IgD-negative memory B cell (primary cell): ENCODE measurements around the gene LTBP1. TPM values are rescaled to one million over a fixed set of nuclear protein-coding genes. Genes with fewer than 3 reads are reported as not detected.
A peak's percentile ranks its signal among the peaks of the same experiment; 100 is the strongest.
"Not testable (repeated sequence)": the region's sequence is repeated elsewhere in the genome, so short reads cannot be mapped to it uniquely, and the experiment has no call there.

ENCODE experiments used
- H3K27ac Mint-ChIP-seq, 3 donors: one replicate each; pipeline ENCODE4 v1.8.0; 2020 to 2022; ENCODE audit warnings: mild to moderate bottlenecking in 3 of 3, mixed read lengths in 3 of 3, moderate library complexity in 1 of 3
- H3K27me3 Mint-ChIP-seq: one replicate; pipeline ENCODE4 v1.8.0; 2021; ENCODE audit warnings: mixed read lengths
- H3K36me3 Mint-ChIP-seq: one replicate; pipeline ENCODE4 v1.8.0; 2020; ENCODE audit warnings: mild to moderate bottlenecking, mixed read lengths
- H3K4me1 Mint-ChIP-seq, 3 donors: one replicate each; pipeline ENCODE4 v1.8.0; 2020 to 2022; ENCODE audit warnings: mixed read lengths in 3 of 3, mild to moderate bottlenecking in 1 of 3
- H3K4me3 Mint-ChIP-seq, 4 donors: one replicate each; pipeline ENCODE4 v1.8.0; 2020 to 2022; ENCODE audit warnings: mild to moderate bottlenecking in 4 of 4, mixed read lengths in 4 of 4, moderate library complexity in 3 of 4
- H3K9me3 Mint-ChIP-seq, 3 donors: one replicate each; pipeline ENCODE4 v1.8.0; 2020 to 2021; ENCODE audit warnings: mixed read lengths in 3 of 3, mild to moderate bottlenecking in 1 of 3
- polyA plus RNA-seq: library from polyadenylated mRNA; unstranded; fragments of 300-500 nt; fragmentation: Illumina TruSeq; gene quantifications from one replicate; pipeline ENCODE4 v1.2.3, GENCODE V29; 2021

LTBP1 gene
- polyA plus RNA-seq, 1 donor from 2014 or later: not detected

DNA sequence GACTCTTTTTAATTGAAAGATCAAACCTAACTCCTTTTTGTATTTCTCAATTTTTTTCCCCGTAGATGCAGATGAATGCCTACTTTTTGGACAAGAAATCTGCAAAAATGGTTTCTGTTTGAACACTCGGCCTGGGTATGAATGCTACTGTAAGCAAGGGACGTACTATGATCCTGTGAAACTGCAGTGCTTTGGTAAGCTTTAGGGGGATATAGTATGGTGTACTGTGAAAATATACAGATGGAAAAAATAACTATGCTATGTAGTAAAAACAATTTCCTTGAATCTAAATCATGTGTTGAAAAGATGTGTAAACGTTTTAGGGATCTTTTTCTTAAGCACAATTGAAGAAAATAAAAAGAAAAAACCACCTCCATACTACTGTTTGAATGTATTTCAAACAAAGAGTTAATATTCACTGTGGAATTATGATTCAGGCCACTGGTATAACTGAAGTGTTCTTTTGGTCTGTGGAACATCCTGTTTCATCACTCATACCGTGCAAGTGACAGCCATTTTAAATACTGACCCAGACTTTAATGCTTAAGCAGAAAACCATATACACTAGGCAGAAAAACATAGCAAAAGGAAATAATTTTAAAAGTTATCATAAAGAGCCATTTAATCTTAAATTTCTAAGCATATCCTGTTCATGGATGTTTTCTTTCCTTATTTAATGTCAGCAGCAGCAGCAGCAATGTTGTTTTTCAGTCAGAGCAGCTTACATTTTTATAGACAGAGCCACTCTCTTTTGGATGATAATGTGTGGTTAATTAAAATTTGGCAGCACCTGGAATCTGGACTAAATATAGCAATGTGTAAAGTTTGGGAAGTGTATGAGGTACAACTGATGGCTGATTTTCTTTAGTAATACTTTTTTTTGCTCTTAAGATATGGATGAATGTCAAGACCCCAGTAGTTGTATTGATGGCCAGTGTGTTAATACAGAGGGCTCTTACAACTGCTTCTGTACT lies 416.9 kb downstream of the LTBP1 start:
- peaks cover 1% of the 10 kb centered on the region for H3K36me3 Mint-ChIP-seq
- H3K4me1 Mint-ChIP-seq: no peaks in the 10 kb centered on the region
- H3K27me3 Mint-ChIP-seq: peaks cover 10% of the 10 kb centered on the region
- no peak overlapping the region for H3K4me3 Mint-ChIP-seq
- H3K27ac Mint-ChIP-seq: no peak overlapping the region
- H3K9me3 Mint-ChIP-seq: no peaks in the 10 kb centered on the region

DNA sequence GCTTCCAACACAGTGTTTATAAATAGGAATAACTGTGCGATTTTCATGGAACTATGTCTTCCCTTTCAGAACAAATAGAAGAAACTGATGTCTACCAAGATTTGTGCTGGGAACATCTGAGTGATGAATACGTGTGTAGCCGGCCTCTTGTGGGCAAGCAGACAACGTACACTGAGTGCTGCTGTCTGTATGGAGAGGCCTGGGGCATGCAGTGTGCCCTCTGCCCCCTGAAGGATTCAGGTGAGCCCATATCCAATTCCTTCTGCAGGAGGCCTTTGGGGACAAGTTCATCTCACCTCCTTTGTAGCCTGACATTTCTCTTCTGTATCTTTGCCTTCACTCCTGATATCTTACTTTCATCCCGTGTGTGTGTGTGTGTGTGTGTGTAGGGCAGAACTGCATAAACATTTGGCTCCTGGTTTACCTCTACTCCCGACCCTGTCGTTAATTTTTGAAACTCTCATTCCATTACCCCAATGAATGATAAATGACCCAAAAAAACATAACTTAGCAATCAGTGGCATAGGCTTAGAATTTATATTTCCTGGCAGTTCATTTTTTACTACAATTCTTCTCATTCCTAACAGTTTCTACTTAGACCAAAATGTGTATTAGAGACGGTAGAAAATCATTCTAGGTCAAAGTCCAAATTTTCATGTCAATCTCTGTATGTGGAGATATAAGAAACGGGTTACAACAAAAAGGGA lies 418.7 kb downstream of the LTBP1 start:
- Mint-ChIP-seq H3K4me1 (no peaks in the 10 kb centered on the region), H3K4me3 (no peak overlapping the region), H3K27ac (no peak overlapping the region), H3K9me3 (no peaks in the 10 kb centered on the region), H3K36me3 (peaks cover 1% of the 10 kb centered on the region), H3K27me3 (peaks cover 10% of the 10 kb centered on the region)

DNA sequence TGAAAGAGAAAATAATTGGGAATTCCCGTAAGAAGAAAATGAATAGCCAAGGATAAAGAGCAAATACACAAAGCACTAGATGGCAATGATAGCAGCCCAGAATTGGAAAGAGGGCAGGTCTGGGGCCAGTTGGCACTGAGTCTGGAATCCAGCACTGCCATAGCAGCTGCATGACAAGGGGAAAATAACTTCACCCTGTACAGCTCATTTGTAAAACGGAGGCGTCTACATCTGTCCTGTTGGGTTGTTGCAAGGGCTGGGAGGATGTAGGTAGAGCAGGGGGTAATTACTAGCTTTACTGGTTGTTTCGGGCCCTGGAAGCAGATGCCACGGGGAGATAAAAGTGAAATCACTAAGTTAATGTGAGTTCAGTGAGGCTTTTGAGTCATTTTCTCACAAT lies 419.7 kb downstream of the LTBP1 start:
- Mint-ChIP-seq H3K36me3 (peaks cover 1% of the 10 kb centered on the region), H3K27me3 (peaks cover 10% of the 10 kb centered on the region), H3K4me1 (no peaks in the 10 kb centered on the region), H3K9me3 (no peaks in the 10 kb centered on the region), H3K4me3 (no peak overlapping the region), H3K27ac (no peak overlapping the region)

- H3K27me3 Mint-ChIP-seq, H3K36me3 Mint-ChIP-seq, H3K27ac Mint-ChIP-seq, H3K4me1 Mint-ChIP-seq, H3K4me3 Mint-ChIP-seq, H3K9me3 Mint-ChIP-seq: not testable (repeated sequence)
These were observed 421.8 kb downstream of the LTBP1 start for GRCh38 chr2:33368524-33368923.

DNA sequence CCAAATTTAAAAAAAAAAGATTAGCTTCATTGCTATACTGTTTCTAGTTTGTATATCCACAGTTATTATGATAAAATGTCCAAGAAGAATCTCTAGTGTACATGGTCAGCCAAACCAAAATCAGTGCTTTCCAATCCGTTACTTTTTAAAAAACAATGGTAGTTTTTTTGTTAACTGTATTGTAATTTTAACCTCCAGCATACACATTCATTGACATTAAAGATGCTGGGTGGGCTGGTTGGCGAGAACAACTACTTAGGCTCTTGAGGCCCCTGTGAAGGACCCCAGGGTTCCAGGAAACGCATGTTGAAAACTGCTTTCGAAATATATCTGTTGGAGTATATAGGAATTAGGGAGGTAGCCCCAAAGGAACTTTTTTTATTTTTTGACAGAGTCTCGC lies 422.4 kb downstream of the LTBP1 start:
- Mint-ChIP-seq H3K27me3 (peaks cover 10% of the 10 kb centered on the region), H3K4me3 (no peak overlapping the region), H3K27ac (no peak overlapping the region), H3K9me3 (no peaks in the 10 kb centered on the region), H3K36me3 (no peaks in the 10 kb centered on the region), H3K4me1 (peaks cover 0 to 2% (median 0%) of the 10 kb centered on the region in 3 donors)

- Mint-ChIP-seq H3K36me3 (no peaks in the 10 kb centered on the region), H3K4me3 (no peak overlapping the region), H3K9me3 (no peaks in the 10 kb centered on the region), H3K4me1 (peaks cover 0 to 2% (median 0%) of the 10 kb centered on the region in 3 donors), H3K27me3 (peaks cover 2% of the 10 kb centered on the region), H3K27ac (no peak overlapping the region)
These were observed 424.0 kb downstream of the LTBP1 start for GRCh38 chr2:33370636-33371265.

DNA sequence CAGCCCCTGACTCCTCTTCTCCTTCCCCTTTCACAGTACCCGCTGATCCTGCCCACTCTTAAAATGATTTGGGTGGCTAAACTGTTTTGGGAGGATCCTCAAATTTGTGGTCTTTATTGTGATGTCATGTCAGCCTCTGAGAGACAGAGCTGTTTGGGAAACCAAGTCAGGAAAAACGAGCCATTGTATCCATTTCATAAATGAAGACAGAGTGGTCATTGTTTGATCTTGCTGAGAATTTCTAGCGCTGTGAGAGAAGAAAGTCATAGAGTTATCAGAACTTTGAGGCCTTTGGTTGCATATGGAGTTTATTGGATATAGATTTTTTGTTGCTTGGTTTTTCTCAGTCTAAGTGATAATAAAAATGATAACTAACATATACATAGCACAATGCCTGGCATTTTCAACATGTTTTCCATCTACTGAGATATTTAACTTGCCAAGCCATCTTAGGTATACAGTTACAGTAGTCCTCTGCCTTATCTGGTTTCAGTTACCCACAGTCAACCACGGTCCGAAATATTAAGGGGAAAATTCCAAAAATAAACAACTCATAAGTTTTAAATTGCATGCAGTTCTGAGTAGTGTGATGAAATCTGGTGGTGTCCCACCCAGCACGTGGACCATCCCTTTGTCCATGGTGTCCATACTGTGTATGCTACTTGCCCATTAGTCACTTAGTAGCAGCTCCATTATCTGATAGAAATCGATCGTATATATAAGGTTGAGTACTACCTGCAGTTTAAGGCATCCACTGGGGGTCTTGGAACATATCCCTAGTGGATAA lies 424.7 kb downstream of the LTBP1 start:
- H3K36me3 Mint-ChIP-seq: no peaks in the 10 kb centered on the region
- H3K9me3 Mint-ChIP-seq: no peaks in the 10 kb centered on the region
- H3K27ac Mint-ChIP-seq: no peak overlapping the region

DNA sequence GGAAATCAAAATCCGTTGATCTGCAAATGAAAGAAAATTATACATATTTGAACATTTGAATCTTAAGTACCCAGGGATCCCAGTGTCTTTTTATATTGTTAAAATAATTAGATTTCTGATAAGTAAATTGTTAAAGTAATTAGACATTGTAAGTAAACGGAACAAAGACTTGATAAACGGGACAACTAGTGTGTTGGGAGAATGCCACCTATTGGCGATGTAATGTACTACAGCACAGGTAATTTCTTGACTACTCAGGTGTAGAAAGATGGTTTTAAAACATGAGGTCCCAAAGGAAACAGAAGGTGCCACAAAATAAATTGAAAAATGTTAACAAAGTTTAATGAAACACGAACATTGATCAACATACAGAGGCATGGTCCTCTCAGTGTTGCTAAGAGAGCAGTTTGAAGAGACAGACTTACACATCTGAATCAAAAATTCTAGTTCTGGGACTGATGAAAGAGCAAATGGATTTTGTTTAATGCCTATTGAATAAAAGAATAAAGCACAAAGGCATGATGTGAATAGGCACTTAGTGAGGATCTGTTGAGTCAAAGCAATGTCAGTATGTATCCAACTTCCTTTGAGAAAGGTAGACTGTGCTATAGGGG lies 426.3 kb downstream of the LTBP1 start:
- Mint-ChIP-seq H3K9me3 (no peaks in the 10 kb centered on the region), H3K4me3 (no peak overlapping the region), H3K36me3 (no peaks in the 10 kb centered on the region), H3K27ac (no peak overlapping the region), H3K27me3 (no peaks in the 10 kb centered on the region), H3K4me1 (peaks cover 0 to 5% (median 2%) of the 10 kb centered on the region in 3 donors)

More for the DNA sequence above, 424.7 kb downstream of the LTBP1 start:
- Mint-ChIP-seq H3K27me3 (no peaks in the 10 kb centered on the region), H3K4me1 (peaks cover 0 to 2% (median 0%) of the 10 kb centered on the region in 3 donors), H3K4me3 (no peak overlapping the region)

- H3K4me1 Mint-ChIP-seq: peaks cover 0 to 7% (median 2%) of the 10 kb centered on the region in 3 donors
- no peak overlapping the region for H3K4me3 Mint-ChIP-seq
- H3K27ac Mint-ChIP-seq: no peak overlapping the region
- no peaks in the 10 kb centered on the region for H3K9me3 Mint-ChIP-seq
- H3K27me3 Mint-ChIP-seq: no peaks in the 10 kb centered on the region
- no peaks in the 10 kb centered on the region for H3K36me3 Mint-ChIP-seq
These were observed 427.2 kb downstream of the LTBP1 start for GRCh38 chr2:33373986-33374385.

DNA sequence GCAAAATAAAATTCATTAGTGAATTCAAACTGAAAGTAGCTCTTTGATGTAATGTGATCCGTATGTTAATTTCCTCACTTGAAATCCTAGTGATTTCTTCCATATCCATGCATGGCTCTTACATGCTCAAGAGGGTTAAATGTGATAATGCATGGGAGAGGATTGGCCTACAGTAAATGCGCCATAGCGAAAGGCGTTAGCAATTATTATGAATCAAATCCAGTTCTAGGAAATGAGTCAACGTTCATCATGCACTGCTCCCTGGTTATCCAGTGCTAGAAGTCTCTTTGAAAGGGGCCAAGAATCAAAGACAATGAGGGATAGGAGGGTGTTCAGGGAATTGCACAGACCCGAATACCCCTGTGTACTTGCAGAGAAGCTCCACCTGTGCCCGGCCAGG lies 428.3 kb downstream of the LTBP1 start:
- peaks cover 0 to 8% (median 2%) of the 10 kb centered on the region in 3 donors for H3K4me1 Mint-ChIP-seq
- no peaks in the 10 kb centered on the region for H3K27me3 Mint-ChIP-seq
- H3K27ac Mint-ChIP-seq: peak overlapping the region in 1 of 3 donors; percentile 24
- H3K4me3 Mint-ChIP-seq: no peak overlapping the region
- H3K36me3 Mint-ChIP-seq: no peaks in the 10 kb centered on the region
- no peaks in the 10 kb centered on the region for H3K9me3 Mint-ChIP-seq

DNA sequence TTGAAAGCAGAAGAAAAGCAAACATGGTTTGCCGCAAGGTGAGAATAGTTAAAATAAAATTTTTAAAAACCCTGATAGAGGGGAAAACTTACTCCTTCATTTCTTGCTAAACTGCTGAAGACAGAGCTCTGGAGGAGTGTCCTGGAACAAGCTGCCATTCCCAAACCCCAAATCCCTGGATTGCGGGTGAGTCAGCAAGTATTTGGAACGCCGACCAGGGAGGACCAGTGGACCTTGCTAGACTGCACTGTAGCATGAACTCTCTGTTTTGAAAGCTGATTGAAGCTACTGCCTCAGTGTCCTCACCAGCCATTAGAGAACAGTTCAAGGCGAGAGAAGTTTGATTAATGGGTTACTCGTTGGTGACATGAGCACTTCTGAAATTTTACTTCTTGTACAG lies 430.3 kb downstream of the LTBP1 start:
- Mint-ChIP-seq H3K27ac (no peak overlapping the region), H3K4me3 (no peak overlapping the region), H3K9me3 (no peaks in the 10 kb centered on the region), H3K36me3 (no peaks in the 10 kb centered on the region), H3K4me1 (peaks cover 2 to 15% (median 6%) of the 10 kb centered on the region in 3 donors), H3K27me3 (peaks cover 1% of the 10 kb centered on the region)

DNA sequence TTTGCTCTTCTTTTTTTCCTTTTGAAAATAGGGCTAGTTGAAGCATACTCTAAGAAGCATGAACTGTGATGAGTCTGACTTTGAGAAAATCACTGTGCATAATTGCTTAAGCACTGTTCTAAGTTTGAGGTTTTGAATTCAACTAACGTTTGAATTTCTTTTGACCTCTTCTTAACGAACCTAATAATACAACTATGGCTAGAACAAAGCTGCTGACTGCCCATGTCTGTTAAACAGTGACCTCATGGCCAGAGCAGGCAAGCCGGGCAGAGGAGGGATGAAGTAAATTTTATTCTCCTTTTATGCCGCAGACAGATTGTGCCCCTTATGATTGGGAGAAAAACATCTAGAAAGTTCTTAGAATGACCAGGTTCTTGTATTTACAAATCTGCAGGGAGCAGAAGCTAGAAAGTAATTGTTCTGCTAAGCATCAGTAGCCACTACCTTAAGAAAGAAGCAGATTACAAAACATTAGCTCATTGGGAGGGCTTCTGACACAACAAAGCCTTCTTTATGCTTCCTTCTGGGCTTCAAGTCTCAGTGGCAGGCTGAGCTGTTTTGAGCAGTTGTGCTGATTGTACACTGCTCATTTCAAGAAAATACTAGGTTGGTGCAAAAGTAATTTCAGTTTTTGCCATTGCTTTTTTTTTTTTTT lies 431.9 kb downstream of the LTBP1 start:
- Mint-ChIP-seq H3K27me3 (peaks cover 4% of the 10 kb centered on the region), H3K27ac (no peak overlapping the region), H3K9me3 (no peaks in the 10 kb centered on the region), H3K36me3 (no peaks in the 10 kb centered on the region), H3K4me1 (peaks cover 2 to 13% (median 6%) of the 10 kb centered on the region in 3 donors), H3K4me3 (no peak overlapping the region)

DNA sequence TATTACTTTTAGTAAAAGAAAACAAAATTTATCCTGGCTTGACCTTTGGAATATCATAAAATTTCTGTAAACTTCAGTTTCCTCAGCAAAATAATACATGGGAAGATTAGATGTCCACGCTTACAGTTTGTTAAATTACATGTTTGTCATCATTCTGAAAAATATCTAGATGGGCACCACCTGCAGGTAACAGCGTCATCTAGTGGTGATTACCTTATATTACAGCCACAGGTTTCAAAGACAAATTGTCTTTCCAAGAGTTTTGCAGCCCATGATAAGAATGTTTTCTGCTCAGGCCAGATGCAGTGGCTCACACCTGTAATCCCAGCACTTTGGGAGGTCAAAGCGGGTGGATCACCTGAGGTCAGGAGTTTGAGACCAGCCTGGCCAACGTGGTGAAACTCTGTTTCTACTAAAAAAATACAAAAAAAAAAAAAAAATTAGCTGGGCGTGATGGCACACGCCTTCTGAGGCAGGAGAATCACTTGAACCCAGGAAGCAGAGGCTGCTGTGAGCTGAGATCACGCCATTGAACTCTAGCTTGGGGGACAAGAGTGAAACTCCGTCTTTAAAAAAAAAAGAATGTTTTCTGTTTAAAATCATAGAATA lies 433.4 kb downstream of the LTBP1 start:
- Mint-ChIP-seq H3K4me1 (peaks cover 2 to 13% (median 6%) of the 10 kb centered on the region in 3 donors), H3K36me3 (no peaks in the 10 kb centered on the region), H3K27me3 (peaks cover 5% of the 10 kb centered on the region), H3K27ac (no peak overlapping the region), H3K9me3 (no peaks in the 10 kb centered on the region), H3K4me3 (no peak overlapping the region)
